Measurements from ENCODE around the gene RGS12. TPM values are rescaled to one million over a fixed set of nuclear protein-coding genes. Genes with fewer than 3 reads are reported as not detected.
A peak's percentile ranks its signal among the peaks of the same experiment; 100 is the strongest.

Gene RGS12
- total RNA-seq, 1 experiment from 2014 or later: 16.9 TPM

DNA sequence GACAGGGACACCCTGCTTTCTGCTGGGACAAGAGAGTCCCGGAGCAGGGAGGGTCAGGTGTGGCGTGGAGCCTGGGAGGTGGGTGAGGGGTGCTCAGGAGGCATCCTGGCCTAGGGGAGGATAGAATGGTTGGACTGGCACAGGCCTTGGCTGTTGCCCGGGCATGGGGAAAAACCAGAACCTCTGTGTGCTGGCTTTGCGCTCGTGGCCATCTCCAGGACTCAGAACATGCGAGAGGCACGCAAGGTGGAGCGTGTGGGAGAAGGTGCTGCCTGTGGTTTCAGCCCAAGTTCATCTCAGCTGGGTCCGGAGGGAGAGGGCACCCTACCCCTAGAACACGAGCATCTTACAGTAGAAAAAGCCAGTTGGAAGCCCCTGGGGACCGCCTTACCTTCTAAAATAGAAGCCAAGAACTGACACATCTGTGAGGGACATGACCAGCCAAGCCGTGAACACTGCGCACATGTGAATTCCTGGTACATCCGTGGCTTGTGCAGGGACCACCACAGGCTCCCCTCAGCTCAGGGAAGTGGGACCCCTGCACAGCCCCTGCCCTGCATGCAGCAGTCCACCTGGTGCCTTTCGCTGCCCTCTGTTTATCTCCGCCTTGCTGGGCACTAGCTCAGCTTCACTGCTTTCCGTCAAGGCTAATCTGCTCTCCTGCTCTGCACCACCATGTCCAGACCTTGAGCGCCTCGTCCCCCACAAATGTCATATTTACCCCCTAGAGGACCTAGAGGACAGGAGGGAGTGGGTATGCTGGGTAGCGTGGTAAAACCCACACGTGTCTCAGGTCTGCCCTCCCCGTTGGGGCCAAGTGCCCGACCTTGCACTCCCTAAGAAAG, 30.4 kb upstream of the RGS12 start:
- H3K36me3 Mint-ChIP-seq (ENCODE audit: insufficient read depth in 1 of 3, low read depth in 3 of 3): no peaks in the 10 kb centered on the region
- H4K8ac ChIP-seq (replicated peaks; ENCODE audit: insufficient read length, low read depth, low read length): no peak overlapping the region
- H2BK120ac ChIP-seq (ENCODE audit: low read depth, low read length, poor library complexity, severe bottlenecking): no peak overlapping the region
- H3K4ac ChIP-seq (ENCODE audit: low read depth, low read length): no peak overlapping the region
- no peak overlapping the region for H4K5ac ChIP-seq (ENCODE audit: insufficient read length, low read depth, low read length)
- H3K14ac ChIP-seq (ENCODE audit: insufficient read depth, low read length): no peak overlapping the region; the same call in 1 of the 2 replicates
- no peaks in the 10 kb centered on the region for H3K23me2 ChIP-seq (ENCODE audit: insufficient read length, low read depth, low read length, poor library complexity, severe bottlenecking)
- H2BK12ac ChIP-seq (ENCODE audit: insufficient read length, low read depth, low read length): no peak overlapping the region
- peaks cover 17% of the 10 kb centered on the region for H3K27me3 Mint-ChIP-seq (ENCODE audit: low read depth)
- DNase-seq: no peak
- peak overlapping the region in 1 of 3 experiments; percentile 57; a peak in 1 of 7 replicates for H3K27ac Mint-ChIP-seq
- H3K27ac ChIP-seq (ENCODE audit: insufficient read length, low read depth, low read length): no peak overlapping the region
- no peak overlapping the region for H2BK15ac ChIP-seq (ENCODE audit: low read depth, low read length)
- H2AK5ac ChIP-seq (ENCODE audit: insufficient read length, low read length): no peak overlapping the region
- no peak overlapping the region for H3K18ac ChIP-seq (ENCODE audit: insufficient read length, low read depth, low read length)
- H3K4me1 Mint-ChIP-seq: no peaks in the 10 kb centered on the region
- H3K4me1 ChIP-seq (ENCODE audit: insufficient read depth, low read length): no peaks in the 10 kb centered on the region
- no peak overlapping the region for H3K9ac ChIP-seq (ENCODE audit: extremely low read depth, insufficient read length, low read length)
- no peaks in the 10 kb centered on the region for H4K20me1 ChIP-seq (ENCODE audit: control insufficient read depth, insufficient read depth, insufficient read length)
- no peak overlapping the region for H2AFZ ChIP-seq (ENCODE audit: low read length)
- no peak overlapping the region for H3K4me3 Mint-ChIP-seq
- H3K79me1 ChIP-seq (ENCODE audit: insufficient read depth, low read depth, low read length, poor library complexity, severe bottlenecking): no peaks in the 10 kb centered on the region
- no peaks in the 10 kb centered on the region for H3K79me2 ChIP-seq (ENCODE audit: insufficient read depth, low read length)
- H3T11ph ChIP-seq (ENCODE audit: low read length): no peak overlapping the region
- H4K91ac ChIP-seq (ENCODE audit: insufficient read length, low read depth, low read length): no peak overlapping the region
- WGBS (ENCODE audit: extremely low coverage, insufficient read length, low lambda C conversion rate): no CpG with 5 or more reads among the region's 23 CpGs
- no peaks in the 10 kb centered on the region; the same call in 1 of the 2 replicates for H3K27me3 ChIP-seq (ENCODE audit: insufficient read depth, low read length)
- no peaks in the 10 kb centered on the region for H3K9me3 ChIP-seq (ENCODE audit: control insufficient read depth, low read depth, low read length)
- TF ChIP-seq, protein P1, sequence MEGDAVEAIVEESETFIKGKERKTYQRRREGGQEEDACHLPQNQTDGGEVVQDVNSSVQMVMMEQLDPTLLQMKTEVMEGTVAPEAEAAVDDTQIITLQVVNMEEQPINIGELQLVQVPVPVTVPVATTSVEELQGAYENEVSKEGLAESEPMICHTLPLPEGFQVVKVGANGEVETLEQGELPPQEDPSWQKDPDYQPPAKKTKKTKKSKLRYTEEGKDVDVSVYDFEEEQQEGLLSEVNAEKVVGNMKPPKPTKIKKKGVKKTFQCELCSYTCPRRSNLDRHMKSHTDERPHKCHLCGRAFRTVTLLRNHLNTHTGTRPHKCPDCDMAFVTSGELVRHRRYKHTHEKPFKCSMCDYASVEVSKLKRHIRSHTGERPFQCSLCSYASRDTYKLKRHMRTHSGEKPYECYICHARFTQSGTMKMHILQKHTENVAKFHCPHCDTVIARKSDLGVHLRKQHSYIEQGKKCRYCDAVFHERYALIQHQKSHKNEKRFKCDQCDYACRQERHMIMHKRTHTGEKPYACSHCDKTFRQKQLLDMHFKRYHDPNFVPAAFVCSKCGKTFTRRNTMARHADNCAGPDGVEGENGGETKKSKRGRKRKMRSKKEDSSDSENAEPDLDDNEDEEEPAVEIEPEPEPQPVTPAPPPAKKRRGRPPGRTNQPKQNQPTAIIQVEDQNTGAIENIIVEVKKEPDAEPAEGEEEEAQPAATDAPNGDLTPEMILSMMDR (conservative IDR thresholded peaks at IDR 0.05): no peak
- H3K23ac ChIP-seq (ENCODE audit: insufficient read length, low read depth, low read length): no peak overlapping the region
- H3K56ac ChIP-seq (ENCODE audit: insufficient read length, low read depth, low read length): no peak overlapping the region
- H3K9me3 Mint-ChIP-seq: no peaks in the 10 kb centered on the region; a peak in 1 of 5 replicates
- no peak overlapping the region for H2BK20ac ChIP-seq (ENCODE audit: low read depth, low read length, poor library complexity, severe bottlenecking)
- H2BK5ac ChIP-seq (ENCODE audit: insufficient read length, low read length): no peak overlapping the region
- no peak overlapping the region for H3K4me2 ChIP-seq (ENCODE audit: insufficient read depth, insufficient read length, low read length)

Measured in H9 (cell line).